Heart left ventricle (tissue), 13 donors: ENCODE measurements around the gene NAT10.

Source experiments
- CTCF ChIP-seq, 12 donors: fragments of 200-600 bp; sonication (generic) in 4 of 12; IDR thresholded peaks; one replicate each; pipeline versions ENCODE4 v1.5.0 to v1.8.0; 2018 to 2022; ENCODE audit warnings: antibody characterized with exemption in 12 of 12, mild to moderate bottlenecking in 5 of 12
- POLR2A ChIP-seq, 2 donors: fragments of 450-650 bp; IDR thresholded peaks; one replicate each; pipeline ENCODE4 v1.6.1; 2017; ENCODE audit warnings: antibody characterized with exemption in 2 of 2, mild to moderate bottlenecking in 2 of 2, moderate library complexity in 2 of 2
- donor health status: ischemic (EF 13 %, LVEDD 7.1; RV severe dilation, severe dysfunction).
- donor health status: DM: no; HTN: yes; CAD: no.
- donor health status: DM: no; HTN: no; CAD: no.
- donor health status: ischemic (EF 25% LVEDD 6.9; RV normal size, moderate dysfunction).
- donor health status: ischemic (EF 25% LVEDD 5.7; RV mildly dilated, moderate dysfunction).
- donor health status: ischemic (EF 35%, LVEDD 5.7; RV mildly dilated, moderate dysfunction).
- donor health status: nonischemic (EF 11% LVEDD 7.7; RV severe dilation, severe dysfunction).
- donor health status: DM: yes; HTN: yes; CAD: no.
- donor health status: PGD.
- donor health status: ischemic (EF 29% LVEDD 5.4; RV normal size, mild dysfunction).
- donor health status: nonischemic (EF 23%, LVEDD 6.1; RV moderate dilation, normal function).

GRCh38 chr11:34104680-34105078 is 750 bp upstream of the NAT10 start:
- TF ChIP-seq CTCF (IDR thresholded peaks at IDR 0.05) (no peak), POLR2A (IDR thresholded peaks at IDR 0.05) (no peak)
